ENCODE measurements around the gene ADGRL2.
A peak's percentile ranks its signal among the peaks of the same experiment; 100 is the strongest.

The ADGRL2 gene

GRCh38 chr1:81802707-81803430 is 2.1 kb downstream of the ADGRL2 start:
- Histone ChIP-seq H2BK12ac (ENCODE audit: low read length in 2 of 2) (peak overlapping the region in 1 of 2 experiments; percentile 94), H2AK5ac (ENCODE audit: low read length, severe bottlenecking) (no peak overlapping the region), H3K4me2 (ENCODE audit: low read length, poor library complexity, severe bottlenecking) (peak overlapping the region; percentile 90), H3K4me1 (ENCODE audit: control insufficient read depth, insufficient read depth, low read depth, low read length) (no peaks in the 10 kb centered on the region), H3K9ac (ENCODE audit: low read length) (peak overlapping the region; percentile 86), H4K91ac (ENCODE audit: low read length) (peak overlapping the region; percentile 98), H3K18ac (ENCODE audit: low read depth in 1 of 2, low read length in 2 of 2) (peak overlapping the region; percentile 100), H2BK15ac (ENCODE audit: low read depth, poor library complexity, severe bottlenecking) (peak overlapping the region; percentile 86), H3K36me3 (ENCODE audit: control insufficient read depth in 1 of 2, insufficient read depth in 2 of 2, low read depth in 1 of 2, low read length in 2 of 2) (no peaks in the 10 kb centered on the region), H4K8ac (ENCODE audit: low read length) (peak overlapping the region; percentile 94), H2AFZ (ENCODE audit: low read depth, low read length) (no peak overlapping the region), H3K23ac (ENCODE audit: low read length in 2 of 2) (peak overlapping the region in 1 of 2 experiments; percentile 9), H2BK5ac (ENCODE audit: low read depth, low read length, poor library complexity, severe bottlenecking) (no peak overlapping the region), H3K4ac (ENCODE audit: low read depth in 1 of 2, low read length in 2 of 2) (peak overlapping the region; percentile 62 to 100), H3K27me3 (ENCODE audit: control insufficient read depth in 1 of 2, insufficient read depth in 1 of 2, low read length in 2 of 2) (no peaks in the 10 kb centered on the region), H2BK120ac (ENCODE audit: low read depth, low read length) (peak overlapping the region; percentile 93), H3K79me1 (replicated peaks; ENCODE audit: low read length, poor library complexity, severe bottlenecking) (no peaks in the 10 kb centered on the region), H3K9me3 (ENCODE audit: control insufficient read depth, low read length) (no peaks in the 10 kb centered on the region), H3K27ac (ENCODE audit: low read length, poor library complexity, severe bottlenecking) (peak overlapping the region; percentile 8), H3K4me3 (ENCODE audit: insufficient read depth in 1 of 2, low read depth in 1 of 2, low read length in 2 of 2) (peak overlapping the region; percentile 79 to 89), H3K14ac (ENCODE audit: low read length in 2 of 2) (peak overlapping the region; percentile 19 to 69)
- peak; percentile 74 for DNase-seq
- WGBS = under 1% methylated on average over 54 of the region's 55 CpGs

- Histone ChIP-seq H2AFZ (ENCODE audit: low read depth, low read length) (no peak overlapping the region), H2BK15ac (ENCODE audit: low read depth, poor library complexity, severe bottlenecking) (no peak overlapping the region), H3K23ac (ENCODE audit: low read length in 2 of 2) (no peak overlapping the region), H3K9me3 (ENCODE audit: control insufficient read depth, low read length) (no peaks in the 10 kb centered on the region), H3K14ac (ENCODE audit: low read length in 2 of 2) (no peak overlapping the region), H3K4ac (ENCODE audit: low read depth in 1 of 2, low read length in 2 of 2) (peak overlapping the region in 1 of 2 experiments; percentile 100), H3K4me3 (ENCODE audit: insufficient read depth in 1 of 2, low read depth in 1 of 2, low read length in 2 of 2) (peak overlapping the region; percentile 79 to 89), H3K36me3 (ENCODE audit: control insufficient read depth in 1 of 2, insufficient read depth in 2 of 2, low read depth in 1 of 2, low read length in 2 of 2) (no peaks in the 10 kb centered on the region), H2AK5ac (ENCODE audit: low read length, severe bottlenecking) (no peak overlapping the region), H4K8ac (ENCODE audit: low read length) (no peak overlapping the region), H3K27me3 (ENCODE audit: control insufficient read depth in 1 of 2, insufficient read depth in 1 of 2, low read length in 2 of 2) (no peaks in the 10 kb centered on the region), H3K4me1 (ENCODE audit: control insufficient read depth, insufficient read depth, low read depth, low read length) (no peaks in the 10 kb centered on the region), H3K27ac (ENCODE audit: low read length, poor library complexity, severe bottlenecking) (peak overlapping the region; percentile 8), H3K79me1 (replicated peaks; ENCODE audit: low read length, poor library complexity, severe bottlenecking) (no peaks in the 10 kb centered on the region), H3K4me2 (ENCODE audit: low read length, poor library complexity, severe bottlenecking) (peak overlapping the region; percentile 90), H2BK5ac (ENCODE audit: low read depth, low read length, poor library complexity, severe bottlenecking) (no peak overlapping the region), H2BK12ac (ENCODE audit: low read length in 2 of 2) (no peak overlapping the region), H2BK120ac (ENCODE audit: low read depth, low read length) (peak overlapping the region; percentile 93), H3K18ac (ENCODE audit: low read depth in 1 of 2, low read length in 2 of 2) (peak overlapping the region in 1 of 2 experiments; percentile 100), H3K9ac (ENCODE audit: low read length) (peak overlapping the region; percentile 86), H4K91ac (ENCODE audit: low read length) (no peak overlapping the region)
- DNase-seq = peak; percentile 66
- 2% methylated on average over 15 of the region's 15 CpGs for WGBS
Observed at GRCh38 chr1:81803431-81804110, 2.8 kb downstream of the ADGRL2 start.

GRCh38 chr1:81804312-81804711 is 3.6 kb downstream of the ADGRL2 start:
- Histone ChIP-seq H3K9me3 (ENCODE audit: control insufficient read depth, low read length) (no peaks in the 10 kb centered on the region), H2BK120ac (ENCODE audit: low read depth, low read length) (no peak overlapping the region), H2BK5ac (ENCODE audit: low read depth, low read length, poor library complexity, severe bottlenecking) (no peak overlapping the region), H3K36me3 (ENCODE audit: control insufficient read depth in 1 of 2, insufficient read depth in 2 of 2, low read depth in 1 of 2, low read length in 2 of 2) (no peaks in the 10 kb centered on the region), H2BK15ac (ENCODE audit: low read depth, poor library complexity, severe bottlenecking) (no peak overlapping the region), H2AK5ac (ENCODE audit: low read length, severe bottlenecking) (no peak overlapping the region), H3K23ac (ENCODE audit: low read length in 2 of 2) (no peak overlapping the region), H2AFZ (ENCODE audit: low read depth, low read length) (no peak overlapping the region), H3K18ac (ENCODE audit: low read depth in 1 of 2, low read length in 2 of 2) (no peak overlapping the region), H3K79me1 (replicated peaks; ENCODE audit: low read length, poor library complexity, severe bottlenecking) (no peaks in the 10 kb centered on the region), H3K14ac (ENCODE audit: low read length in 2 of 2) (no peak overlapping the region), H2BK12ac (ENCODE audit: low read length in 2 of 2) (no peak overlapping the region), H3K27me3 (ENCODE audit: control insufficient read depth in 1 of 2, insufficient read depth in 1 of 2, low read length in 2 of 2) (no peaks in the 10 kb centered on the region), H4K91ac (ENCODE audit: low read length) (no peak overlapping the region), H3K4me1 (ENCODE audit: control insufficient read depth, insufficient read depth, low read depth, low read length) (no peaks in the 10 kb centered on the region), H3K27ac (ENCODE audit: low read length, poor library complexity, severe bottlenecking) (no peak overlapping the region), H3K4ac (ENCODE audit: low read depth in 1 of 2, low read length in 2 of 2) (no peak overlapping the region), H3K4me3 (ENCODE audit: insufficient read depth in 1 of 2, low read depth in 1 of 2, low read length in 2 of 2) (peak overlapping the region in 1 of 2 experiments; percentile 79), H3K9ac (ENCODE audit: low read length) (peak overlapping the region; percentile 86), H3K4me2 (ENCODE audit: low read length, poor library complexity, severe bottlenecking) (no peak overlapping the region), H4K8ac (ENCODE audit: low read length) (no peak overlapping the region)
- WGBS = 9% methylated on average over 2 of the region's 2 CpGs
- no peak for DNase-seq
